Activated CD8-positive, alpha-beta memory T cell treated with anti-CD3 and anti-CD28 coated beads, Interleukin-2, amount 50 U/mL, for 4 hours (primary cell): ENCODE data around the gene VWA2.

ENCODE experiments used
- DNase-seq: peaks from one replicate; pipeline ENCODE4 v3.0.0-alpha.2; 2020

Gene VWA2

GRCh38 chr10:114278884-114279191 lies 39.8 kb downstream of the VWA2 start:
- no peak for DNase-seq

DNA sequence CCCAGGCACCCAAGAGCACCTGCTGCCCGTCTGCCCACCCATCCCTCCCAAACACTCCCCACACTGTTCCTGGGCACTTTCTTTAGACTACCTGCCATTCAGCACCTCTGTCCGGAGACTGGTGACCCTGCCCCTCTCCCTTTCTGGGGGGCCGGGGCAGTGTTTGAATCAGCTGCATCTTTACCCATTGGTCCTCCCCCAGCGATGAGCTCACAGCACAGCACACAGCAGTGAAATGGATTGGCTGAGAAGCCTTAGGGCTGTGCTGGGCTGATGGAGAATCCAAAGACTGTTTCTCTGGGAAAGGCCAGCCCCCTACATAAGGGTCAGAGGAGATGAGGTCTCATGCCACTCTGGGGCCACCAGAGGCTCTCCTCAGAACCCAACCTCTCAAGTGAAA lies 40.2 kb downstream of the VWA2 start:
- DNase-seq = no peak

DNA sequence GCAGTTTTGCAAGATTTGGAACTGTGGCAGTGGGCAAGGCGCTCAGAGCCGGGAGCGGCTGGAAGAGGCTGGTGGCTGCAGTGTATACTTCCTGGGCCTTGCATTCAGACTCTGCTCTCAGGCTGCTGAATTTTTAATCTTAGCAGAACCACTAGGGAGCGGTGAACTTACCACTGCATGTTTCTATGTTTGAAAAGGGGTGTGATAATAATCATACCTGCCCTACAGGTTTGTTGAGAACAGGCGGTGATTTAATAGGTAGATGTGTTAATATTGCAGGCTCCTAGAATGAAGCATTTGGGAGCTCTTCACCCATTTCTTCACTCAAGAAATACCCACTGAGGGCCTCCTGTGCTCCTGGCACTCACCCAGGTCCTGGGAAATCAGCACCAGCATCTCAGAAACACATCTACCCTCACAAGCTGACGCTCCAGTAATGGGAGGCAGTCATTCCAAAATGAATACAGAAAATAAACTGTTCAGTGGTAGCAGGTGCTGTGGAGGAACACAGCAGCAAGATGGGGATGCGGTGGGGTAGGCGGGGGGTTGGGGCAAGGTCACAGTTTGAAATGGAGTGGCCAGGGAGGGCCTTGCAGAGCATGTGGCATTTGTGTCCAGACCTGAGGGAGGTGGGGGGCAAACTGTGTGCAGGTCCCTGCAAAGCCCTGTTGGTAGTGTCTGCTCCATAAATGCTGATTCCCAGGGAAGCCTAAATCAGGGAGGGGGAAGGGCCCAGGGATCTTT lies 41.0 kb downstream of the VWA2 start:
- DNase-seq = no peak

- DNase-seq = no peak
Measured at GRCh38 chr10:114281006-114281405, 42.0 kb downstream of the VWA2 start.

DNA sequence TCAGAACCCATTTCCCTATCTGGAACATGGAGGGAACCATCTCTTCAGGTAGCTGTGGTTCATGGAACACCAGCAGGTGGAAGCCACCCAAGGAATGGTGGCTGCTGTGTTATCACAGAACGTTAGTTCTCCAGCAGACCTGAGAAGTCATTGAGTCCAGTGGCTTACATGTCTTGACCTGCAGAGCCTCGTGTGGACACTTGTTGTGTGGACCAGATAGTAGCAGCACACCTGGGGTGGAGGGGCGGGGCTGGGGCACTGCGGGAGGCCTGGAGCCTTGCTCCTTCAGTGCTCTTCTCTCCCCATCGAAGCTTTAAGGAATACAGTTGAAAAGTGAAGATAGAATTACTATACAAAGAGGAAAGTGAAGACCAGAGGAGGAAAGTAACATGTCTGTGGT lies 42.4 kb downstream of the VWA2 start:
- DNase-seq = no peak

DNA sequence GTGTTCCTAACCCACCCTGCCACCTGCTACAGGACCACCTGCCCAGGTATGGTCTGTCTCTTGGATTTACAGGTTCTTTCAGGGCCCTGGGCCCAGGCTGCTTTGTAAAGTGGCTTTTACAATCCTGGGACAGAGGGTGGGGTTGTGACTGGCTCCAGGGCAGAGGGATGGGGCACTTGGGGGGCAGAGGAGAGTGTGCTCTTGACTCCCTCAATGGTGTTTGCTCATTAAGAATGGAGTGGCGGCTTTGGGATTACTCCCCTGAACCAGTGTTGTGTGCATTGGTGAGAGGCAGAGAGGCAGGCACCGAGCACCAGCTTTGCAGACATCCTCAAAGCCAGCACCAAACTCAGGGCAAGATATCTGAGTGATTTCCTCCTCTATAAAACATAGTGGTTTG lies 43.5 kb downstream of the VWA2 start:
- DNase-seq = no peak

- DNase-seq = no peak
Measured at GRCh38 chr10:114283091-114283490, 44.0 kb downstream of the VWA2 start.

- DNase-seq = no peak
Measured at GRCh38 chr10:114283535-114284234, 44.6 kb downstream of the VWA2 start.

DNA sequence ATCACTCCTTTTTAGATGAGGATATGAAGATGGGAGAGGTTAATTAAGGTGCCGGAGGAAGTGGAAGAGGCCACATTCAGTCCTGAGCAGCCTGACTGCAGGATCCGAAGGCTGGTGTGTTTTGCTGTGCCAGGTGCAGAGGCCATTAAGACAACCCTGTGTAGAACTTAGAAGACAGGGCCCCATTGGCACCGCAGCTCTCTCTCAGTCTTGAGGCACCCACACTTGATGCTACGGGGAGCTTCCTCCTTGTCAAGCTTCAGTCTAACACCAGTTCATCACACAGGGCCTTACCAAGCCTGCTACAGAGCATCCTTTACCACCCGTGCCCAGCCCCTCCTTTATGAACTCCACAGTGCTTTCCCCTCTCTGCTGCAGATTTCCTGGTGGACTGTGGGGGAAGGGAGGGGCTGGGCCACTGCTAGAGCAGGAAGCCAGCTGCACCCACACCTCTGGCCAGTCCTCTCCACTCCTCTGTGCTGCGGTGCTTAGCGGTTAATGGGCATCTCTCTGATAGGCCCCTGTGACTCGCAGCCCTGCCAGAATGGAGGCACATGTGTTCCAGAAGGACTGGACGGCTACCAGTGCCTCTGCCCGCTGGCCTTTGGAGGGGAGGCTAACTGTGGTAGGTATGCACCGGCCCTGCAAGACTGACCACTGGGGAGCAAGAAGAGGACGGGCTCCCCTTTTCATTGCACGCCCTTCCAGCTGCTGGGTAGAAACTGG lies 45.5 kb downstream of the VWA2 start:
- no peak for DNase-seq

DNA sequence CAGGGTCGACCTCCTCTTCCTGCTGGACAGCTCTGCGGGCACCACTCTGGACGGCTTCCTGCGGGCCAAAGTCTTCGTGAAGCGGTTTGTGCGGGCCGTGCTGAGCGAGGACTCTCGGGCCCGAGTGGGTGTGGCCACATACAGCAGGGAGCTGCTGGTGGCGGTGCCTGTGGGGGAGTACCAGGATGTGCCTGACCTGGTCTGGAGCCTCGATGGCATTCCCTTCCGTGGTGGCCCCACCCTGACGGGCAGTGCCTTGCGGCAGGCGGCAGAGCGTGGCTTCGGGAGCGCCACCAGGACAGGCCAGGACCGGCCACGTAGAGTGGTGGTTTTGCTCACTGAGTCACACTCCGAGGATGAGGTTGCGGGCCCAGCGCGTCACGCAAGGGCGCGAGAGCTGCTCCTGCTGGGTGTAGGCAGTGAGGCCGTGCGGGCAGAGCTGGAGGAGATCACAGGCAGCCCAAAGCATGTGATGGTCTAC lies 46.9 kb downstream of the VWA2 start:
- DNase-seq = no peak

GRCh38 chr10:114286921-114287320 lies 47.9 kb downstream of the VWA2 start:
- no peak for DNase-seq

DNA sequence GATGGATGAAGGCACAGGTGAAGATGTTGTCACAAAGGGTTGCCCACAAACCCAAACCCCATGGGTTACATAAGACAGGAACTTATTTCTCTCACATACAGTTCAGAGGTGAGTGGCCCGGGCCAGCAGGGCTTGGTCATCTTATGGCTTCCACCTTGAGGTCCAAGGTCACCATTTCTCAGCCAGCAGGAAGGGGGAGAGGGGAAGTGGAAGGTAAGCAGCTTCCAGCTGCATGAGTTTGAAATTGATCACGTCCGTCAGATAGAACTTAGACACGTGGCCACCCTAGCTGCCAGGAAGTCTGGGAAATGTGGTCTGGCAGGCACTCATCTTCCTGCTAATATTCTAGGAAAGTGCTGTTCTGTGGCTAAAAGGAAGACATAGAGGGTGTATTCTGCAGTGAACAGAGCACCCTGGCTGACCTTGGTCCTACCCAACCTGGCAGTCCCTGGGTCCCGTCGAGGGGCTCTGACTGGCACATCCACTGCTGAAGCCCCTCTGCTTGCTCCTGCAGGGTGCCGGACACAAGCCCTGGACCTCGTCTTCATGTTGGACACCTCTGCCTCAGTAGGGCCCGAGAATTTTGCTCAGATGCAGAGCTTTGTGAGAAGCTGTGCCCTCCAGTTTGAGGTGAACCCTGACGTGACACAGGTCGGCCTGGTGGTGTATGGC lies 49.5 kb downstream of the VWA2 start:
- DNase-seq = no peak

DNA sequence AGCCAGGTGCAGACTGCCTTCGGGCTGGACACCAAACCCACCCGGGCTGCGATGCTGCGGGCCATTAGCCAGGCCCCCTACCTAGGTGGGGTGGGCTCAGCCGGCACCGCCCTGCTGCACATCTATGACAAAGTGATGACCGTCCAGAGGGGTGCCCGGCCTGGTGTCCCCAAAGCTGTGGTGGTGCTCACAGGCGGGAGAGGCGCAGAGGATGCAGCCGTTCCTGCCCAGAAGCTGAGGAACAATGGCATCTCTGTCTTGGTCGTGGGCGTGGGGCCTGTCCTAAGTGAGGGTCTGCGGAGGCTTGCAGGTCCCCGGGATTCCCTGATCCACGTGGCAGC lies 50.0 kb downstream of the VWA2 start:
- DNase-seq = no peak

GRCh38 chr10:114290038-114290437 lies 51.0 kb downstream of the VWA2 start:
- DNase-seq = no peak

DNA sequence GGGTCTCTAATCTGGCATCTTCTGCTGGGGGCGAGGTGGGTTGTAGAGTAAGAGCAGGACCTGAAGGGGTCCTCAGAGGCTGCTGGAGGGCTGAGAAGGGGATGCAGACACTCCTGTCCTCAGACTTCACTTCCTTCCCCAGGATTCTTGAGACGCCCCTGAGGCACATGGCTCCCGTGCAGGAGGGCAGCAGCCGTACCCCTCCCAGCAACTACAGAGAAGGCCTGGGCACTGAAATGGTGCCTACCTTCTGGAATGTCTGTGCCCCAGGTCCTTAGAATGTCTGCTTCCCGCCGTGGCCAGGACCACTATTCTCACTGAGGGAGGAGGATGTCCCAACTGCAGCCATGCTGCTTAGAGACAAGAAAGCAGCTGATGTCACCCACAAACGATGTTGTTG lies 52.0 kb downstream of the VWA2 start:
- DNase-seq = no peak

GRCh38 chr10:114291516-114291915 lies 52.5 kb downstream of the VWA2 start:
- no peak for DNase-seq

DNA sequence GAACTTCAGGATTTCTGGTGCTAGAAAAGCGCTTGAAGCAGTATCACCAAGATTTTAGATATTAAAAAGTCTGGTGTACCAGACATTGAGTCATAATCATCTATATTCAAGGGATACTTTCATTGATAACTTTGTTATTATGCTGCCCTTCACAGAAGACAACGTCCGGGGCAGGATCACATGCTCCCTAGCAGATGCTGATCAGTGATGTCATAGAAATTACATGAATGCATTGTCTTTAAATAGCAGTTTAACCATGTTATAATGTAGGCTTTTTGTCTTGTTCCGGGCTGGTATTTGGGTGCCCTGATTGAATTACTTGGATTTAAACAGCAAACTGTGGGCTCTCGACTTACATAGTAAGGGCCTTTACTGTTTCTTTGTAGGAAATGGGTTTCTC lies 54.0 kb downstream of the VWA2 start:
- DNase-seq = no peak

DNA sequence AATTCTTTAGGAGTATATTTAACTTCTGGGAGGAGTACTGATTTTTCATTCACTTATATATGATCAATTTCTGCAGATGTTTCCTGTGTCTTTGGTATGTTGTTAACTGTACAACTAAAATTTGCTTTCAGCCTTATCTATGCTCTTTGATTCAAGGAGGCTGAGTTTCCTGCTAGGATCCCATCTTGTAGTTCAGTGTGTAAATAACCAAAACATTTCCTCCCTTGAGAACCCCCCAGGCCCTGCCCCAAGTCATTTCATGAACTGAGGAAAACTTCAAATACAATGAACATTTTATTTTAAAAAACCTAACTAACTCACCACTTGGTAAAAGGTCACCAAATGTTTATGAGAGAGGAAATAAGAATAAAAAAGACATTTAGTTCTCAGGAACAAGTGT lies 55.5 kb downstream of the VWA2 start:
- DNase-seq = no peak

GRCh38 chr10:114295393-114295792 lies 56.3 kb downstream of the VWA2 start:
- DNase-seq = no peak

DNA sequence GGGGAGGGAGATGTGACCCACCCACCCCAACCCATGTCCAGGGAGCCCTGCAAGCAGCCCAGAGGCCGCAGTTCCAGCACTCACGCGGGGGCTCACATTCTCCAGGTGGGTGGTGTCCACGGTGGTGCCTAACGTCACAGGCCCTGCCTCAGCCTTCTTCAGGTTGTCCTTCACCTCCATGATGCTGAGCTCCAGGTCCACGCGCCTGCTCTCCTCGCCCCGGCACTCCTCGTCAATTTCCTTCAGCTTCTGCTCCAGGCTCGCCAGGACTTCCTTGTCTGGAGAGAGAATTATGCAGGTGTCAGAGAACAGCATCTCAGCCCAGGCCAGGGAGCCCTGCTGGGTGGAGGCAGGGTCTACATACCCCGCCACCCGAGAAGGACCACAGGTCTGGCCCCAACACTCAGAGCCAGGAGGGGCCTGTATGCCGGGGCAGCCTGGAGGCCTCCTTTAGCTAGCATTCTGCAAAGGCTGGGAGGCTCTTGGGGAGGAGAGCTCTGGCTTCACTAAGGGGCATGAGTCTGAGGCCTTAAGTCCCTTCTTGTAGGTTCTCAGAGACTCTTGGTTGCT lies 58.2 kb downstream of the VWA2 start:
- no peak for DNase-seq

- DNase-seq = no peak
Measured at GRCh38 chr10:114300036-114300645, 61.1 kb downstream of the VWA2 start.

- DNase-seq = no peak
Measured at GRCh38 chr10:114301177-114301576, 62.1 kb downstream of the VWA2 start.
